K562 (cell line): ENCODE measurements around the gene PTPRF. TPM values are rescaled to one million over a fixed set of nuclear protein-coding genes. Genes with fewer than 3 reads are reported as not detected.

ENCODE experiments used
- ATAC-seq: fragments of 200-7000 bp; cut with Tn5 transposase; 3 replicates; pipeline ENCODE4 v1.9.1; 2020; ENCODE audit warnings: moderate library complexity
- BruUV-seq: library from RNA; stranded (reverse); fragments of 400-500 nt; replicated peaks from 2 replicates; lab custom pipeline; 2021; lab: Mats Ljungman, UMichigan
- CTCF ChIA-PET: fragments of 300-600 bp; formaldehyde crosslinking; extraction: SDS; loops from one replicate; lab custom pipeline; 2021; ENCODE audit warnings: low intra/inter-chr PET ratio; lab: Yijun Ruan, JAX
- POLR2A ChIA-PET: fragments of 300-600, 350-650 bp; sonication (Branson Sonifier 250); formaldehyde crosslinking; extraction: SDS; loops from one replicate; lab custom pipeline; 2021; ENCODE audit warnings: antibody characterized with exemption, inconsistent platforms; lab: Yijun Ruan, JAX
- DNase-seq, 4 experiments: peaks; one replicate each; pipeline versions ENCODE4 v3.0.0 to v3.0.0-alpha.2; 2011 to 2018; ENCODE audit warnings: low spot score in 3 of 4, mixed read lengths in 3 of 4; ENCODE audit errors: extremely low read depth in 1 of 4
- FAIRE-seq: peaks from 2 replicates; lab custom pipeline; 2011; peaks lifted over from hg19 to GRCh38; lab: Jason Lieb, UNC
- H2AFZ ChIP-seq: 2 replicates; pipeline ENCODE4 v1.6.0; 2011; ENCODE audit warnings: low read depth, low read length, control low read depth, inconsistent platforms
- H3K27ac ChIP-seq: fragments of 200-600 bp; 3 replicates; pipeline ENCODE4 v1.8.0; 2011; ENCODE audit warnings: low read depth, mild to moderate bottlenecking, control low read depth, inconsistent platforms, low read length, moderate library complexity, mixed read lengths; ENCODE audit errors: extremely low read depth
- H3K27me3 ChIP-seq, 2 experiments: fragments of 300-600 bp in 1 of 2; 2 replicates in 1 of 2; 3 replicates in 1 of 2; pipeline versions ENCODE4 v1.6.0 to v1.8.0; 2011; ENCODE audit warnings: inconsistent platforms in 2 of 2, low read length in 2 of 2, mild to moderate bottlenecking in 1 of 2, mixed read lengths in 1 of 2, moderate library complexity in 1 of 2; ENCODE audit not compliant: control insufficient read depth in 2 of 2, insufficient read depth in 2 of 2
- H3K36me3 ChIP-seq: fragments of 300-600 bp; 3 replicates; pipeline ENCODE4 v1.8.0; 2011; ENCODE audit warnings: mild to moderate bottlenecking, low read length, inconsistent platforms; ENCODE audit not compliant: control insufficient read depth, insufficient read depth
- H3K4me1 ChIP-seq, 2 experiments: fragments of 200-600 bp in 1 of 2; replicated peaks in 1 of 2; 2 replicates in 1 of 2; 3 replicates in 1 of 2; pipeline versions ENCODE4 v1.5.1 to v1.8.0; 2011; ENCODE audit warnings: inconsistent platforms in 2 of 2, low read length in 2 of 2, mild to moderate bottlenecking in 1 of 2, mixed read lengths in 1 of 2, moderate library complexity in 1 of 2; ENCODE audit not compliant: control insufficient read depth in 2 of 2, insufficient read depth in 2 of 2
- H3K4me2 ChIP-seq: 2 replicates; pipeline ENCODE4 v1.6.1; 2011; ENCODE audit warnings: low read length, control low read depth, inconsistent platforms, mixed read lengths; ENCODE audit not compliant: insufficient read depth
- H3K4me3 ChIP-seq: fragments of 200-600 bp; sonication (generic), shearing (Covaris generic); 2 replicates; pipeline ENCODE4 v1.5.1; 2016; ENCODE audit warnings: control low read depth, inconsistent platforms
- H3K79me2 ChIP-seq: fragments of 200-600 bp; 3 replicates; pipeline ENCODE4 v1.8.0; 2011; ENCODE audit warnings: low read length, inconsistent platforms; ENCODE audit not compliant: control insufficient read depth, insufficient read depth
- H3K9ac ChIP-seq, 2 experiments: 2 replicates each; pipeline versions ENCODE4 v1.6.0 to v1.6.1; 2011; ENCODE audit warnings: low read depth in 2 of 2, low read length in 2 of 2, control low read depth in 1 of 2, inconsistent platforms in 1 of 2, mild to moderate bottlenecking in 1 of 2, mixed read lengths in 1 of 2; ENCODE audit not compliant: insufficient read depth in 1 of 2
- H3K9me1 ChIP-seq: one replicate; pipeline ENCODE4 v1.6.0; 2011; ENCODE audit warnings: inconsistent platforms, mild to moderate bottlenecking, low read length, moderate library complexity; ENCODE audit not compliant: control insufficient read depth, insufficient read depth
- H3K9me3 ChIP-seq: replicated peaks from 2 replicates; pipeline ENCODE4 v1.5.1; 2011; ENCODE audit warnings: low read depth, low read length, inconsistent platforms; ENCODE audit not compliant: control insufficient read depth, insufficient read depth
- H4K20me1 ChIP-seq: replicated peaks from 2 replicates; pipeline ENCODE4 v1.6.1; 2011; ENCODE audit warnings: low read length, inconsistent platforms, mixed read lengths; ENCODE audit not compliant: control insufficient read depth, insufficient read depth
- ATF1 ChIP-seq, 2 experiments: fragments of 450-650 bp in 1 of 2; IDR thresholded peaks; 2 replicates each; pipeline ENCODE4 v1.6.1; 2016; ENCODE audit warnings: missing compliant biosample characterization in 1 of 2, missing genetic modification characterization in 1 of 2
- CTCF ChIP-seq, 3 experiments: IDR thresholded peaks in 2 of 3; conservative IDR thresholded peaks in 1 of 3; 2 replicates each; pipeline ENCODE4 v1.5.1; 2011 to 2012; ENCODE audit warnings: low read length in 3 of 3, mild to moderate bottlenecking in 3 of 3, control low read depth in 2 of 3, improper control_type of control experiment in 1 of 3, inconsistent platforms in 1 of 3, low read depth in 1 of 3, mixed read lengths in 1 of 3, moderate library complexity in 1 of 3; ENCODE audit not compliant: insufficient read depth in 2 of 3
- E4F1 ChIP-seq: fragments of 250-450 bp; sonication (Bioruptor Pico); IDR thresholded peaks from 2 replicates; pipeline ENCODE4 v1.5.0; 2021; ENCODE audit warnings: mild to moderate bottlenecking, borderline replicate concordance
- FOXK2 ChIP-seq, 2 experiments: fragments of 450-650 bp; IDR thresholded peaks in 1 of 2; conservative IDR thresholded peaks in 1 of 2; 2 replicates each; pipeline ENCODE4 v1.6.1; 2016; ENCODE audit warnings: low read depth in 2 of 2, mild to moderate bottlenecking in 1 of 2
- KDM5B ChIP-seq: fragments of 200-600 bp; sonication (generic); IDR thresholded peaks from 2 replicates; pipeline ENCODE4 v1.6.1; 2012; ENCODE audit warnings: low read depth, mild to moderate bottlenecking, moderate library complexity, low read length, control low read depth, inconsistent platforms; ENCODE audit not compliant: insufficient replicate concordance
- KLF6 ChIP-seq: fragments of 250-450 bp; sonication (Bioruptor Pico); IDR thresholded peaks from 2 replicates; pipeline ENCODE4 v1.4.0; 2020; ENCODE audit warnings: mild to moderate bottlenecking, moderate library complexity, borderline replicate concordance
- MBD2 ChIP-seq: sonication (generic); IDR thresholded peaks from 2 replicates; pipeline ENCODE4 v1.6.1; 2016; ENCODE audit warnings: low read depth, borderline replicate concordance
- NCOA1 ChIP-seq: fragments of 450-650 bp; IDR thresholded peaks from 2 replicates; pipeline ENCODE4 v1.6.1; 2016; ENCODE audit warnings: low read depth
- POLR2AphosphoS5 ChIP-seq: IDR thresholded peaks from 2 replicates; pipeline ENCODE4 v1.6.1; 2011; ENCODE audit warnings: mild to moderate bottlenecking, low read depth, low read length, moderate library complexity; ENCODE audit not compliant: control insufficient read depth, insufficient read depth
- RAD21 ChIP-seq, 2 experiments: fragments of 250-450 bp in 1 of 2; fragments of 450-650 bp in 1 of 2; sonication (Bioruptor Pico) in 1 of 2; formaldehyde crosslinking in 1 of 2; IDR thresholded peaks in 1 of 2; conservative IDR thresholded peaks in 1 of 2; 2 replicates each; pipeline versions ENCODE4 v1.4.0 to v1.8.0; 2020 to 2022; ENCODE audit warnings: mild to moderate bottlenecking in 2 of 2, moderate library complexity in 1 of 2
- SLC30A9 ChIP-seq: fragments of 250-450 bp; sonication (Bioruptor Pico); IDR thresholded peaks from 2 replicates; pipeline ENCODE4 v1.8.0; 2022; ENCODE audit warnings: mild to moderate bottlenecking, moderate library complexity
- SP2 ChIP-seq: IDR thresholded peaks from 2 replicates; pipeline ENCODE4 v1.6.1; 2011; ENCODE audit warnings: mild to moderate bottlenecking, low read depth, low read length, moderate library complexity; ENCODE audit not compliant: poor library complexity, severe bottlenecking; ENCODE audit errors: extremely low read depth
- TFAM ChIP-seq: fragments of 250-450 bp; sonication (Bioruptor Pico); conservative IDR thresholded peaks from 2 replicates; pipeline ENCODE4 v1.5.0; 2021; ENCODE audit warnings: mild to moderate bottlenecking, moderate library complexity
- YY1 ChIP-seq, 3 experiments: IDR thresholded peaks; 2 replicates each; pipeline ENCODE4 v1.6.1; 2011; ENCODE audit warnings: low read length in 2 of 3, mild to moderate bottlenecking in 2 of 3, moderate library complexity in 2 of 3, borderline replicate concordance in 1 of 3, control low read depth in 1 of 3, low read depth in 1 of 3; ENCODE audit not compliant: insufficient read depth in 3 of 3, insufficient replicate concordance in 2 of 3, control insufficient read depth in 1 of 3, insufficient read length in 1 of 3; ENCODE audit errors: extremely low read depth in 1 of 3
- ZNF282 ChIP-seq: sonication (generic); formaldehyde crosslinking; IDR thresholded peaks from 2 replicates; pipeline ENCODE4 v1.8.1; 2023; ENCODE audit warnings: missing genetic modification reagents
- ZNF785 ChIP-seq: fragments of 250-450 bp; sonication (Bioruptor Pico); IDR thresholded peaks from 2 replicates; pipeline ENCODE4 v1.4.0; 2020; ENCODE audit warnings: mild to moderate bottlenecking
- ZNF79 ChIP-seq: fragments of 250-450 bp; sonication (Bioruptor Pico); IDR thresholded peaks from 2 replicates; pipeline ENCODE4 v1.4.0; 2020; ENCODE audit warnings: low read depth, mild to moderate bottlenecking, moderate library complexity
- WGBS: fragments of 100-300 bp; shearing (Covaris generic); methylation state at CpG from one replicate; pipeline ENCODE4 v1.1.6; 2016; ENCODE audit warnings: low coverage, mixed read lengths; ENCODE audit not compliant: insufficient coverage; ENCODE audit errors: missing lambda C conversion rate; 5-methylcytosine and 5-hydroxymethylcytosine counted together
- in situ Hi-C: fragments of 300-500 bp; cut with MboI; formaldehyde crosslinking; loops from 4 replicates; pipeline ENCODE4 v1.15.0; 2018; ENCODE audit warnings: inconsistent platforms, mixed read lengths
- intact Hi-C: fragments of 100-400 bp; cut with micrococcal nuclease; formaldehyde crosslinking; loops from 2 replicates; pipeline ENCODE4 v1.14.2; 2022
- polyA plus RNA-seq, 8 experiments: library from polyadenylated mRNA; depleted of rRNA in 4 of 8; stranded (reverse) in 5 of 8; unstranded in 3 of 8; fragments of >200 nt; fragmentation: Nextera tagmentation in 2 of 8; fragmentation: Illumina TruSeq in 1 of 8; extraction: Ambion mirVana in 2 of 8; extraction: Trizol in 1 of 8; gene quantifications; 2 replicates each; pipeline versions ENCODE4 v1.2.1 to v1.2.3, GENCODE V29; 2011 to 2014; ENCODE audit warnings: inconsistent platforms in 1 of 8, missing spikeins in 1 of 8
- total RNA-seq, 7 experiments: library from RNA; depleted of rRNA in 6 of 7; stranded (reverse); fragments of >200 nt in 6 of 7; fragmentation: Illumina TruSeq in 2 of 7; extraction: Trizol in 2 of 7; gene quantifications; 2 replicates each; pipeline versions ENCODE4 v1.2.1 to v1.2.3, GENCODE V29; 2011 to 2021; ENCODE audit warnings: low replicate concordance in 1 of 7

Gene PTPRF
- total and polyA plus RNA-seq, 9 of the 15 experiments (the other 6 are each of a cell fraction or from before 2014, with no cell fraction given) = 0.13 to 4.3 (median 1.1) TPM

GRCh38 chr1:43499898-43500297 is 30.8 kb upstream of the PTPRF start:
- intact Hi-C loops = no loop called here
- H3K27ac ChIP-seq = no peak overlapping the region
- ChIA-PET POLR2A (interaction anchor here (1.1 to 1.9 kb wide), 3 partner anchors 18 to 26 kb away, joined by 3 to 5 read pairs (median 3); no protein-coding TSS in a partner anchor), CTCF (no interaction called here)
- H2AFZ ChIP-seq = no peak overlapping the region
- H3K4me1 ChIP-seq = peaks cover 0 to 4% of the 10 kb centered on the region in 2 experiments; a peak in 1 of 5 replicates
- H3K4me3 ChIP-seq = no peak overlapping the region
- H3K9me1 ChIP-seq = no peaks in the 10 kb centered on the region
- in situ Hi-C loops = no loop called here
- FAIRE-seq (no peak), DNase-seq (peak in 3 of 4 experiments; percentile 30 to 40 (median 37)), ATAC-seq (peak; percentile 98)
- WGBS = 0% methylated on average over 6 of the region's 6 CpGs
- no peak overlapping the region for H3K4me2 ChIP-seq
- H3K9ac ChIP-seq = no peak overlapping the region
- no TSS peak for BruUV-seq
- H3K36me3 ChIP-seq = no peaks in the 10 kb centered on the region
- no peaks in the 10 kb centered on the region for H3K79me2 ChIP-seq
- peaks cover 17 to 34% of the 10 kb centered on the region in 2 experiments for H3K27me3 ChIP-seq
- H3K9me3 ChIP-seq = peaks cover under 1% of the 10 kb centered on the region; the same call in 1 of the 2 replicates
- H4K20me1 ChIP-seq = no peaks in the 10 kb centered on the region
- TF ChIP-seq RAD21 (CRISPR knock-in tag; conservative IDR thresholded peaks at IDR 0.05 in 1 of 2, IDR thresholded peaks at IDR 0.05 in 1 of 2) (peak in 1 of 2 experiments; percentile 15; a peak in 1 of 4 replicates), CTCF (IDR thresholded peaks at IDR 0.05 in 2 of 3, conservative IDR thresholded peaks at IDR 0.05 in 1 of 3; ENCODE audit: insufficient read depth in 2 of 3, low read depth in 1 of 3, low read length in 3 of 3) (peak; percentile 26 to 38 (median 36); a peak in 4 of 6 replicates), ATF1 (CRISPR knock-in tag; IDR thresholded peaks at IDR 0.05) (no peak), ATF1 (tag; IDR thresholded peaks at IDR 0.05) (no peak), ZNF282 (no peak), NCOA1 (no peak), TFAM (CRISPR knock-in tag) (no peak), KDM5B (no peak), SLC30A9 (CRISPR knock-in tag) (no peak), YY1 (IDR thresholded peaks at IDR 0.05; ENCODE audit: borderline replicate concordance in 1 of 3, control insufficient read depth in 1 of 3, extremely low read depth in 1 of 3, insufficient read depth in 3 of 3, insufficient read length in 1 of 3, insufficient replicate concordance in 2 of 3, low read depth in 1 of 3, low read length in 2 of 3) (peak in 1 of 3 experiments; percentile 57), ZNF785 (CRISPR knock-in tag) (no peak), ZNF79 (CRISPR knock-in tag) (no peak), MBD2 (no peak), KLF6 (CRISPR knock-in tag) (no peak), SP2 (no peak), POLR2AphosphoS5 (no peak), E4F1 (no peak), FOXK2 (conservative IDR thresholded peaks at IDR 0.05 in 1 of 2, IDR thresholded peaks at IDR 0.05 in 1 of 2; ENCODE audit: low read depth in 2 of 2) (no peak)
